ENCODE results near the gene CDKAL1.

The CDKAL1 gene

DNA sequence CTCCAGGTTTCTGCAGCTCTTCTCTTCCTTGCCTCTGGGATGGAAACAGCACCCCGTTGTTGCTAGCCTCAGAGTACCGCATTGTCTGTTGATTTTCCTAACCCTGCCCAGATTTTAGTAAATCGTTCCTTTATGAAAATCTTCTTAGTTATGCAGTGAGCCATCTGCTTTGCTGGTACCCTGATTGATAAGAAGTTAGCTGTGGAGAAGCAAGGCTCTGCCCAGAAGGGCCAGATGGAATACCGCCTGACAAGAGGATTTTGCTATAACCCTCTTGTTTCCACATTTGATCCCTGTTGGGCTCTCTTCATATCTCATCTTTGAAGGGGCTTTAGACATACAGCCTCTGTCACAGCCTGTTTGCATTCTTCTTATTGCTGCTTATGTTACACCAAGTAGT is 229.0 kb downstream of the CDKAL1 start:
- Histone ChIP-seq H3K4me3 (ENCODE audit: low read length) (no peak overlapping the region), H3K36me3 (ENCODE audit: insufficient read depth, low read length) (no peaks in the 10 kb centered on the region), H3K9ac (ENCODE audit: low read depth, low read length) (no peak overlapping the region), H3K27me3 (ENCODE audit: control insufficient read depth, insufficient read depth, low read length) (no peaks in the 10 kb centered on the region), H3K4me1 (ENCODE audit: control insufficient read depth, insufficient read depth, low read length) (no peaks in the 10 kb centered on the region), H3K9me3 (replicated peaks; ENCODE audit: low read length) (no peaks in the 10 kb centered on the region), H3K4me2 (ENCODE audit: low read length) (no peak overlapping the region)

- no peaks in the 10 kb centered on the region for H3K27me3 ChIP-seq (ENCODE audit: control insufficient read depth, insufficient read depth, low read length)
- H3K4me2 ChIP-seq (ENCODE audit: low read length), result no peak overlapping the region
- no peaks in the 10 kb centered on the region for H3K36me3 ChIP-seq (ENCODE audit: insufficient read depth, low read length)
- no peak overlapping the region for H3K9ac ChIP-seq (ENCODE audit: low read depth, low read length)
- no peaks in the 10 kb centered on the region for H3K4me1 ChIP-seq (ENCODE audit: control insufficient read depth, insufficient read depth, low read length)
- H3K9me3 ChIP-seq (replicated peaks; ENCODE audit: low read length), result no peaks in the 10 kb centered on the region
- no peak overlapping the region for H3K4me3 ChIP-seq (ENCODE audit: low read length)
These were observed 235.4 kb downstream of the CDKAL1 start for GRCh38 chr6:20769631-20770030.

- no peaks in the 10 kb centered on the region for H3K27me3 ChIP-seq (ENCODE audit: control insufficient read depth, insufficient read depth, low read length)
- no peaks in the 10 kb centered on the region for H3K36me3 ChIP-seq (ENCODE audit: insufficient read depth, low read length)
- H3K4me3 ChIP-seq (ENCODE audit: low read length), result no peak overlapping the region
- no peak overlapping the region for H3K9ac ChIP-seq (ENCODE audit: low read depth, low read length)
- H3K4me1 ChIP-seq (ENCODE audit: control insufficient read depth, insufficient read depth, low read length), result no peaks in the 10 kb centered on the region
- no peaks in the 10 kb centered on the region for H3K9me3 ChIP-seq (replicated peaks; ENCODE audit: low read length)
- no peak overlapping the region for H3K4me2 ChIP-seq (ENCODE audit: low read length)
These were observed 236.5 kb downstream of the CDKAL1 start for GRCh38 chr6:20770773-20771172.

GRCh38 chr6:20771409-20771808 is 237.2 kb downstream of the CDKAL1 start:
- no peak overlapping the region for H3K4me3 ChIP-seq (ENCODE audit: low read length)
- H3K9me3 ChIP-seq (replicated peaks; ENCODE audit: low read length), result no peaks in the 10 kb centered on the region
- no peak overlapping the region for H3K4me2 ChIP-seq (ENCODE audit: low read length)
- no peaks in the 10 kb centered on the region for H3K27me3 ChIP-seq (ENCODE audit: control insufficient read depth, insufficient read depth, low read length)
- H3K9ac ChIP-seq (ENCODE audit: low read depth, low read length), result no peak overlapping the region
- no peaks in the 10 kb centered on the region for H3K36me3 ChIP-seq (ENCODE audit: insufficient read depth, low read length)
- no peaks in the 10 kb centered on the region for H3K4me1 ChIP-seq (ENCODE audit: control insufficient read depth, insufficient read depth, low read length)

DNA sequence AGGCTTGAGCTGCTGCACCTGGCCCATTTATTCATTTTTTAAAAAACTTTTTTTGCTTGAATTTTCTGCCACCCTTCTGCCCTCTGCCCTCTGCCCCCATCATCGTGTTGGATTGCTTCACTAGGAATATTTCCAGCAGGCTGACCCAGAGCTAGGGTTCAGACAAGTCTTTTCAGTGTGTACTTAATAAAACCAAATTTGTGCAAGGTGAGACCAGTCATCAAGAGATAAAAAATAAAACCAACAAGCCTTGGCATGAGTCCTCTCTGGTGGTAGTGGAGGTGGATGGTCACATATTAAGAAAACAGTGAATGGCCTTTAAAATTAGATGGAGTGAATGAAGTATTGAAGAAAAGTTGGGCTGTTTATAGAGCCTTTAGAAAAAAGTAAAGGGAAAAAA is 239.6 kb downstream of the CDKAL1 start:
- no peaks in the 10 kb centered on the region for H3K9me3 ChIP-seq (replicated peaks; ENCODE audit: low read length)
- H3K4me3 ChIP-seq (ENCODE audit: low read length), result no peak overlapping the region
- no peaks in the 10 kb centered on the region for H3K4me1 ChIP-seq (ENCODE audit: control insufficient read depth, insufficient read depth, low read length)
- no peak overlapping the region for H3K4me2 ChIP-seq (ENCODE audit: low read length)
- no peaks in the 10 kb centered on the region for H3K27me3 ChIP-seq (ENCODE audit: control insufficient read depth, insufficient read depth, low read length)
- no peaks in the 10 kb centered on the region for H3K36me3 ChIP-seq (ENCODE audit: insufficient read depth, low read length)
- no peak overlapping the region for H3K9ac ChIP-seq (ENCODE audit: low read depth, low read length)

GRCh38 chr6:20775981-20776380 is 241.7 kb downstream of the CDKAL1 start:
- Histone ChIP-seq H3K4me3 (ENCODE audit: low read length) (no peak overlapping the region), H3K9me3 (replicated peaks; ENCODE audit: low read length) (no peaks in the 10 kb centered on the region), H3K27me3 (ENCODE audit: control insufficient read depth, insufficient read depth, low read length) (no peaks in the 10 kb centered on the region), H3K4me2 (ENCODE audit: low read length) (no peak overlapping the region), H3K4me1 (ENCODE audit: control insufficient read depth, insufficient read depth, low read length) (no peaks in the 10 kb centered on the region), H3K36me3 (ENCODE audit: insufficient read depth, low read length) (no peaks in the 10 kb centered on the region), H3K9ac (ENCODE audit: low read depth, low read length) (no peak overlapping the region)

- no peaks in the 10 kb centered on the region for H3K27me3 ChIP-seq (ENCODE audit: control insufficient read depth, insufficient read depth, low read length)
- no peak overlapping the region for H3K4me2 ChIP-seq (ENCODE audit: low read length)
- no peaks in the 10 kb centered on the region for H3K4me1 ChIP-seq (ENCODE audit: control insufficient read depth, insufficient read depth, low read length)
- no peak overlapping the region for H3K9ac ChIP-seq (ENCODE audit: low read depth, low read length)
- no peak overlapping the region for H3K4me3 ChIP-seq (ENCODE audit: low read length)
- no peaks in the 10 kb centered on the region for H3K36me3 ChIP-seq (ENCODE audit: insufficient read depth, low read length)
- no peaks in the 10 kb centered on the region for H3K9me3 ChIP-seq (replicated peaks; ENCODE audit: low read length)
These were observed 243.5 kb downstream of the CDKAL1 start for GRCh38 chr6:20777801-20778200.

GRCh38 chr6:20778459-20778858 is 244.2 kb downstream of the CDKAL1 start:
- H3K27me3 ChIP-seq (ENCODE audit: control insufficient read depth, insufficient read depth, low read length), result no peaks in the 10 kb centered on the region
- H3K9ac ChIP-seq (ENCODE audit: low read depth, low read length), result no peak overlapping the region
- H3K4me2 ChIP-seq (ENCODE audit: low read length), result no peak overlapping the region
- H3K9me3 ChIP-seq (replicated peaks; ENCODE audit: low read length), result no peaks in the 10 kb centered on the region
- no peak overlapping the region for H3K4me3 ChIP-seq (ENCODE audit: low read length)
- no peaks in the 10 kb centered on the region for H3K4me1 ChIP-seq (ENCODE audit: control insufficient read depth, insufficient read depth, low read length)
- no peaks in the 10 kb centered on the region for H3K36me3 ChIP-seq (ENCODE audit: insufficient read depth, low read length)

- Histone ChIP-seq H3K4me3 (ENCODE audit: low read length) (no peak overlapping the region), H3K4me1 (ENCODE audit: control insufficient read depth, insufficient read depth, low read length) (no peaks in the 10 kb centered on the region), H3K36me3 (ENCODE audit: insufficient read depth, low read length) (no peaks in the 10 kb centered on the region)
These were observed 244.7 kb downstream of the CDKAL1 start for GRCh38 chr6:20778912-20779311.

DNA sequence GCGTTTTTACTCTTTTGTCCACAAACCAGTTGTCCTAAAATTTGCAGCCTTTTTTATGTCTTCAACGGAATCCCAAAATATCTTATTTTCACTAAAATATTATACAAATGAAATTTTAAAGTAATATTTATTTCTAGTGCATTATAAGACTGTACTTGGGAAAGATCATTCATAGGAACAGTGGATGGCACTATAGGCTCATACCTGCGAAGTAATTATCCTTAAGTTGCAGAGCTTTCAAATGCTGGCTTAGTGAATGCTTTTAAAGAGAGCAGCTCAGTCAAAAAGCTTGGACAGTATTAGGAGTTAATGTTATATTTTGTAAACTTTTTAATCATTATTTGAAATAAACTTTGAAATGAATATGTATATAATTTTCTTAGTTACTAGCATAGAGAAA is 254.9 kb downstream of the CDKAL1 start:
- H3K4me2 ChIP-seq (ENCODE audit: low read length), result no peak overlapping the region
- H3K27me3 ChIP-seq (ENCODE audit: control insufficient read depth, insufficient read depth, low read length), result no peaks in the 10 kb centered on the region
- H3K9me3 ChIP-seq (replicated peaks; ENCODE audit: low read length), result no peaks in the 10 kb centered on the region
- no peak overlapping the region for H3K9ac ChIP-seq (ENCODE audit: low read depth, low read length)
- no peak overlapping the region for H3K4me3 ChIP-seq (ENCODE audit: low read length)
- no peaks in the 10 kb centered on the region for H3K4me1 ChIP-seq (ENCODE audit: control insufficient read depth, insufficient read depth, low read length)
- H3K36me3 ChIP-seq (ENCODE audit: insufficient read depth, low read length), result no peaks in the 10 kb centered on the region

More at GRCh38 chr6:20778912-20779311, 244.7 kb downstream of the CDKAL1 start:
- H3K9me3 ChIP-seq (replicated peaks; ENCODE audit: low read length), result no peaks in the 10 kb centered on the region
- H3K27me3 ChIP-seq (ENCODE audit: control insufficient read depth, insufficient read depth, low read length), result no peaks in the 10 kb centered on the region
- H3K4me2 ChIP-seq (ENCODE audit: low read length), result no peak overlapping the region
- no peak overlapping the region for H3K9ac ChIP-seq (ENCODE audit: low read depth, low read length)

DNA sequence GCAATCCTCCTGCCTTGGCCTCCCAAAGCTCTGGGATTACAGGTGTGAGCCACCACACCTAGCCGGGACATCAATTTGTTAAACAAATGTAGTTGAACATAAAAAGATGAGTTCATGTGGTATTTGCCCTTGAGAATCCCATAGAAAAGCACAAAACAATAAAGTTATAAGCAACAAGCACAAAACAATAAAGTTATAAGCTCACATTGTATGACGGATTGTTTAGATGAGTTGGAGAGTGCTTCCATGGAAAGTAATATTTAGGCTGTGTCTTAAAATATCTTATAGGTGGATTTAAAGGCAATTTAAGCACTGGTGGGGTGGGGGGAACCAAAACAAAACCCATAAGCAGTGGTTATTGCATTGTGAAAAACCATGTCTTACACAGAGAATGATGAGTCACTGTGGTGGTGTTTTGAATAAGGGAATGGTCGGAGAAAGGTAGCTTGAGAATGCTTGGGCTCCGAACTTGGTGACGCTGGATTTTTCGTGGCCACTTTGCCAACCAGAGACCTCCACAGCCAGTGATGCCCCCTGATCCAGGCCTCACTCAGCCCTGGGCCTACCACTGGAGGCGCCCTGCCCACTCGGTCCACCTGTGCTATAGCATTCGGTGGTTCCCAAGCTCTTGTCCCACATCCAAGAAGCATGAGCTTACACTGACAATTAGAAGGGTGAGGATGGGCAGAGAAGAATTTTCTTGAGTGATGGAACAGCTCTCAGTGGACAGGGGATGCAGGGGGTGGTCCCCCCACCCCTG is 256.0 kb downstream of the CDKAL1 start:
- no peaks in the 10 kb centered on the region for H3K27me3 ChIP-seq (ENCODE audit: control insufficient read depth, insufficient read depth, low read length)
- no peak overlapping the region for H3K4me3 ChIP-seq (ENCODE audit: low read length)
- H3K9ac ChIP-seq (ENCODE audit: low read depth, low read length), result no peak overlapping the region
- H3K4me1 ChIP-seq (ENCODE audit: control insufficient read depth, insufficient read depth, low read length), result no peaks in the 10 kb centered on the region
- H3K9me3 ChIP-seq (replicated peaks; ENCODE audit: low read length), result no peaks in the 10 kb centered on the region
- no peak overlapping the region for H3K4me2 ChIP-seq (ENCODE audit: low read length)
- no peaks in the 10 kb centered on the region for H3K36me3 ChIP-seq (ENCODE audit: insufficient read depth, low read length)

DNA sequence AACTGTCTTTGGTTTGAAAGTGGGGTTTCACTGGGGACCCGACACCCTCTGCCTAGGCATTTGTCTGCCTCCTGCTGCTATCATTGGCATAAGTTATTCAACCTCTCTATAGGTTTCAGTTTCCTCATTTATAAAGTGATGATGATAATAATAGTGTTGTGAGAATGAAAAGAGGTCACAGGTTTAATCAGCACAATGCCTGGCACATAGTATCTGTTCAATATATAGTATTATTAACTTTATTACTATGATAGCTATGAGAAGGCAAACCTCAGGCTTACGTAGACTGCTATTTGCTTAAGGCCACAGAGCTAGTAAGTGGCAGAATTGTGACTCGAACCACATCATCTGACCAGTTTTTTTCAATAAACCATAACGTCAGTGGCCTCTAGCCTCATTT is 256.8 kb downstream of the CDKAL1 start:
- Histone ChIP-seq H3K9ac (ENCODE audit: low read depth, low read length) (no peak overlapping the region), H3K4me3 (ENCODE audit: low read length) (no peak overlapping the region), H3K27me3 (ENCODE audit: control insufficient read depth, insufficient read depth, low read length) (no peaks in the 10 kb centered on the region), H3K4me1 (ENCODE audit: control insufficient read depth, insufficient read depth, low read length) (no peaks in the 10 kb centered on the region), H3K9me3 (replicated peaks; ENCODE audit: low read length) (no peaks in the 10 kb centered on the region), H3K4me2 (ENCODE audit: low read length) (no peak overlapping the region), H3K36me3 (ENCODE audit: insufficient read depth, low read length) (no peaks in the 10 kb centered on the region)
